Measurements from ENCODE around the gene KIAA0040. TPM values are rescaled to one million over a fixed set of nuclear protein-coding genes. Genes with fewer than 3 reads are reported as not detected.
A peak's percentile ranks its signal among the peaks of the same experiment; 100 is the strongest.

The KIAA0040 gene
- polyA plus RNA-seq, 1 donor from 2014 or later, result not detected

DNA sequence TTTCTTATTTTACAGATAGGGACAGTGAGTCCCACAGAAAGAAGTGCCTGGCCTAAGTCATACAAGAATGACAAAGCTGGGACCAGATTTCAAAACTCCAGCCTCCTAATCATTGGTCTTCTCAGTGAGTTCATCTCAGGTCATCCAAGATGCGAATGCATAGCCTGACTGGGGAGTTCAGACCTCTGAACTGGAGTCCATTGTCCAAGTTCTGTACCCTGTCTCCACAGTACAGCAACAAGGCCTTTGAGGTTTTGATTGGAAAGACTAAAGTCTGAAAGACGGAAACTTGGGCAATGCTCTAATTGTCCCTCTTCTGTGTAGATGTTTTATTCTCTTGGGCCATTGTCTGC is 63.0 kb downstream of the KIAA0040 start:
- H2AFZ ChIP-seq (ENCODE audit: low read depth, low read length), result peak overlapping the region; percentile 19
- no peak overlapping the region for H3K27ac ChIP-seq (ENCODE audit: low read length)
- H3K79me2 ChIP-seq (replicated peaks; ENCODE audit: insufficient read depth, low read length), result no peaks in the 10 kb centered on the region
- no peaks in the 10 kb centered on the region for H4K20me1 ChIP-seq (ENCODE audit: insufficient read depth)
- H3K9ac ChIP-seq (ENCODE audit: low read length), result no peak overlapping the region
- peaks cover 5% of the 10 kb centered on the region for H3K27me3 ChIP-seq (ENCODE audit: insufficient read depth, low read depth, low read length)
- no peaks in the 10 kb centered on the region for H3K36me3 ChIP-seq (ENCODE audit: insufficient read depth, low read length)
- H3K9me3 ChIP-seq (ENCODE audit: low read length), result no peaks in the 10 kb centered on the region
- TF ChIP-seq EP300 (conservative IDR thresholded peaks at IDR 0.05; ENCODE audit: poor library complexity, severe bottlenecking) (no peak), TAF1 (IDR thresholded peaks at IDR 0.05; ENCODE audit: low read depth) (no peak), MXI1 (conservative IDR thresholded peaks at IDR 0.05; ENCODE audit: poor library complexity, severe bottlenecking) (no peak), SMC3 (conservative IDR thresholded peaks at IDR 0.05; ENCODE audit: poor library complexity) (no peak), REST (IDR thresholded peaks at IDR 0.05; ENCODE audit: borderline replicate concordance) (no peak), POLR2AphosphoS5 (IDR thresholded peaks at IDR 0.05) (no peak), EZH2 (IDR thresholded peaks at IDR 0.05; ENCODE audit: borderline replicate concordance, insufficient read depth, low read length, poor library complexity, severe bottlenecking) (no peak), CTCF (IDR thresholded peaks at IDR 0.05; ENCODE audit: poor library complexity, severe bottlenecking) (no peak), RAD21 (conservative IDR thresholded peaks at IDR 0.05) (no peak)
- H3K4me3 ChIP-seq (ENCODE audit: low read length), result no peak overlapping the region
- no peak overlapping the region for H3K4me2 ChIP-seq (ENCODE audit: low read length)
- H3K9me2 ChIP-seq (ENCODE audit: insufficient read depth, low read length), result no peaks in the 10 kb centered on the region
- H3F3A ChIP-seq (ENCODE audit: insufficient read depth, low read length, poor library complexity, severe bottlenecking), result no peaks in the 10 kb centered on the region

GRCh38 chr1:175129182-175129581 is 63.4 kb downstream of the KIAA0040 start:
- no peaks in the 10 kb centered on the region for H3K36me3 ChIP-seq (ENCODE audit: insufficient read depth, low read length)
- no peaks in the 10 kb centered on the region for H3K9me3 ChIP-seq (ENCODE audit: low read length)
- TF ChIP-seq POLR2AphosphoS5 (IDR thresholded peaks at IDR 0.05) (no peak), EP300 (conservative IDR thresholded peaks at IDR 0.05; ENCODE audit: poor library complexity, severe bottlenecking) (no peak)
- no peaks in the 10 kb centered on the region for H3F3A ChIP-seq (ENCODE audit: insufficient read depth, low read length, poor library complexity, severe bottlenecking)
- H3K79me2 ChIP-seq (replicated peaks; ENCODE audit: insufficient read depth, low read length), result no peaks in the 10 kb centered on the region
- H3K27ac ChIP-seq (ENCODE audit: low read length), result no peak overlapping the region
- H2AFZ ChIP-seq (ENCODE audit: low read depth, low read length), result no peak overlapping the region
- H3K9ac ChIP-seq (ENCODE audit: low read length), result no peak overlapping the region
- H3K27me3 ChIP-seq (ENCODE audit: insufficient read depth, low read depth, low read length), result peaks cover 5% of the 10 kb centered on the region
- no peak overlapping the region for H3K4me2 ChIP-seq (ENCODE audit: low read length)
- H3K9me2 ChIP-seq (ENCODE audit: insufficient read depth, low read length), result no peaks in the 10 kb centered on the region
- H4K20me1 ChIP-seq (ENCODE audit: insufficient read depth), result no peaks in the 10 kb centered on the region
- H3K4me3 ChIP-seq (ENCODE audit: low read length), result no peak overlapping the region

- Histone ChIP-seq H3K27ac (ENCODE audit: low read length) (no peak overlapping the region), H3K9ac (ENCODE audit: low read length) (no peak overlapping the region), H3K9me2 (ENCODE audit: insufficient read depth, low read length) (no peaks in the 10 kb centered on the region), H3K4me3 (ENCODE audit: low read length) (no peak overlapping the region), H3K79me2 (replicated peaks; ENCODE audit: insufficient read depth, low read length) (no peaks in the 10 kb centered on the region), H3K4me2 (ENCODE audit: low read length) (no peak overlapping the region), H3K36me3 (ENCODE audit: insufficient read depth, low read length) (no peaks in the 10 kb centered on the region), H3K27me3 (ENCODE audit: insufficient read depth, low read depth, low read length) (peaks cover 5% of the 10 kb centered on the region), H2AFZ (ENCODE audit: low read depth, low read length) (no peak overlapping the region), H3K9me3 (ENCODE audit: low read length) (no peaks in the 10 kb centered on the region), H3F3A (ENCODE audit: insufficient read depth, low read length, poor library complexity, severe bottlenecking) (no peaks in the 10 kb centered on the region), H4K20me1 (ENCODE audit: insufficient read depth) (no peaks in the 10 kb centered on the region)
- no peak for TF ChIP-seq SMC3 (conservative IDR thresholded peaks at IDR 0.05; ENCODE audit: poor library complexity)
- TF ChIP-seq CTCF (IDR thresholded peaks at IDR 0.05; ENCODE audit: poor library complexity, severe bottlenecking), result no peak
- TF ChIP-seq EP300 (conservative IDR thresholded peaks at IDR 0.05; ENCODE audit: poor library complexity, severe bottlenecking), result no peak
- TF ChIP-seq REST (IDR thresholded peaks at IDR 0.05; ENCODE audit: borderline replicate concordance), result no peak
Observed at GRCh38 chr1:175128523-175128922, 64.1 kb downstream of the KIAA0040 start.
